K562 (cell line): ENCODE data around the gene PAQR8. TPM values are rescaled to one million over a fixed set of nuclear protein-coding genes. Genes with fewer than 3 reads are reported as not detected.
A peak's percentile ranks its signal among the peaks of the same experiment; 100 is the strongest.

Source experiments
- BCOR ChIP-seq: fragments of 450-650 bp; IDR thresholded peaks from 2 replicates; pipeline ENCODE4 v1.6.1; 2016
- BRD9 ChIP-seq: fragments of 450-650 bp; IDR thresholded peaks from 2 replicates; pipeline ENCODE4 v1.6.1; 2018; ENCODE audit warnings: low read depth; ENCODE audit not compliant: partially characterized antibody
- FOXJ3 ChIP-seq: sonication (generic); formaldehyde crosslinking; IDR thresholded peaks from 2 replicates; pipeline ENCODE4 v1.4.0; 2020; ENCODE audit warnings: mild to moderate bottlenecking, missing genetic modification reagents
- FOXK2 ChIP-seq, 2 experiments: fragments of 450-650 bp; IDR thresholded peaks in 1 of 2; conservative IDR thresholded peaks in 1 of 2; 2 replicates each; pipeline ENCODE4 v1.6.1; 2016; ENCODE audit warnings: low read depth in 2 of 2, mild to moderate bottlenecking in 1 of 2
- KDM1A ChIP-seq, 2 experiments: fragments of 450-650 bp; IDR thresholded peaks; 2 replicates each; pipeline ENCODE4 v1.6.1; 2016; ENCODE audit warnings: mild to moderate bottlenecking in 2 of 2
- MLLT1 ChIP-seq, 2 experiments: fragments of 450-650 bp; IDR thresholded peaks; 2 replicates each; pipeline ENCODE4 v1.6.1; 2016
- OTX1 ChIP-seq: fragments of 450-650 bp; formaldehyde crosslinking; IDR thresholded peaks from 2 replicates; pipeline ENCODE4 v1.4.0; 2022; ENCODE audit warnings: mild to moderate bottlenecking
- PHB2 ChIP-seq: fragments of 450-650 bp; IDR thresholded peaks from 2 replicates; pipeline ENCODE4 v1.6.1; 2017; ENCODE audit warnings: low read depth
- PKNOX1 ChIP-seq: fragments of 450-650 bp; IDR thresholded peaks from 2 replicates; pipeline ENCODE4 v1.6.1; 2016
- SPI1 ChIP-seq: IDR thresholded peaks from 2 replicates; pipeline ENCODE4 v1.6.1; 2011; ENCODE audit warnings: low read depth, low read length, control low read depth, borderline replicate concordance
- SRSF9 ChIP-seq: fragments of 200-400 bp; formaldehyde crosslinking; IDR thresholded peaks from 2 replicates; pipeline ENCODE4 v1.6.1; 2017; ENCODE audit warnings: low read depth, low read length, borderline replicate concordance
- TEAD4 ChIP-seq, 2 experiments: sonication (generic) in 1 of 2; formaldehyde crosslinking in 1 of 2; IDR thresholded peaks; 2 replicates each; pipeline versions ENCODE4 v1.6.1 to v1.8.0; 2012 to 2022; ENCODE audit warnings: borderline replicate concordance in 1 of 2, inconsistent platforms in 1 of 2, low read length in 1 of 2, mild to moderate bottlenecking in 1 of 2, missing genetic modification reagents in 1 of 2
- ZC3H4 ChIP-seq: sonication (generic); formaldehyde crosslinking; IDR thresholded peaks from 2 replicates; pipeline ENCODE4 v1.9.0; 2021; ENCODE audit warnings: missing genetic modification reagents, borderline replicate concordance
- ZNF174 ChIP-seq: fragments of 250-450 bp; sonication (Bioruptor Pico); IDR thresholded peaks from 2 replicates; pipeline ENCODE4 v1.4.0; 2020; ENCODE audit warnings: mild to moderate bottlenecking
- polyA plus RNA-seq, 8 experiments: library from polyadenylated mRNA; depleted of rRNA in 4 of 8; stranded (reverse) in 5 of 8; unstranded in 3 of 8; fragments of >200 nt; fragmentation: Nextera tagmentation in 2 of 8; fragmentation: Illumina TruSeq in 1 of 8; extraction: Ambion mirVana in 2 of 8; extraction: Trizol in 1 of 8; gene quantifications; 2 replicates each; pipeline versions ENCODE4 v1.2.1 to v1.2.3, GENCODE V29; 2011 to 2014; ENCODE audit warnings: inconsistent platforms in 1 of 8, missing spikeins in 1 of 8
- total RNA-seq, 7 experiments: library from RNA; depleted of rRNA in 6 of 7; stranded (reverse); fragments of >200 nt in 6 of 7; fragmentation: Illumina TruSeq in 2 of 7; extraction: Trizol in 2 of 7; gene quantifications; 2 replicates each; pipeline versions ENCODE4 v1.2.1 to v1.2.3, GENCODE V29; 2011 to 2021; ENCODE audit warnings: low replicate concordance in 1 of 7
- TF ChIP-seq, protein P1 (sequence below): fragments of 450-650 bp; IDR thresholded peaks from 2 replicates; pipeline ENCODE4 v1.6.1; 2016; ENCODE audit warnings: low read depth
- TF ChIP-seq, protein P2 (sequence below): sonication (generic); formaldehyde crosslinking; IDR thresholded peaks from 2 replicates; pipeline ENCODE4 v1.8.0; 2022; ENCODE audit warnings: missing genetic modification reagents, mild to moderate bottlenecking, moderate library complexity, borderline replicate concordance

PAQR8 gene
- total and polyA plus RNA-seq, 9 of the 15 experiments (the other 6 are each of a cell fraction or from before 2014, with no cell fraction given): 1.4 to 10.2 (median 3.5) TPM

- 0 out of 4 replicates have a peak, but pooled peaks of 1 of the 2 experiments have one; percentile 13 for TF ChIP-seq FOXK2 (conservative IDR thresholded peaks at IDR 0.05 in 1 of 2, IDR thresholded peaks at IDR 0.05 in 1 of 2; ENCODE audit: low read depth in 2 of 2)
- TF ChIP-seq KDM1A (IDR thresholded peaks at IDR 0.05): peak; percentile 15 to 32; a peak in 1 of 4 replicates
- TF ChIP-seq TEAD4 (IDR thresholded peaks at IDR 0.05; ENCODE audit: low read length): no peak
- TF ChIP-seq TEAD4 (CRISPR knock-in tag; IDR thresholded peaks at IDR 0.05; ENCODE audit: borderline replicate concordance): no peak
- TF ChIP-seq, protein P1, sequence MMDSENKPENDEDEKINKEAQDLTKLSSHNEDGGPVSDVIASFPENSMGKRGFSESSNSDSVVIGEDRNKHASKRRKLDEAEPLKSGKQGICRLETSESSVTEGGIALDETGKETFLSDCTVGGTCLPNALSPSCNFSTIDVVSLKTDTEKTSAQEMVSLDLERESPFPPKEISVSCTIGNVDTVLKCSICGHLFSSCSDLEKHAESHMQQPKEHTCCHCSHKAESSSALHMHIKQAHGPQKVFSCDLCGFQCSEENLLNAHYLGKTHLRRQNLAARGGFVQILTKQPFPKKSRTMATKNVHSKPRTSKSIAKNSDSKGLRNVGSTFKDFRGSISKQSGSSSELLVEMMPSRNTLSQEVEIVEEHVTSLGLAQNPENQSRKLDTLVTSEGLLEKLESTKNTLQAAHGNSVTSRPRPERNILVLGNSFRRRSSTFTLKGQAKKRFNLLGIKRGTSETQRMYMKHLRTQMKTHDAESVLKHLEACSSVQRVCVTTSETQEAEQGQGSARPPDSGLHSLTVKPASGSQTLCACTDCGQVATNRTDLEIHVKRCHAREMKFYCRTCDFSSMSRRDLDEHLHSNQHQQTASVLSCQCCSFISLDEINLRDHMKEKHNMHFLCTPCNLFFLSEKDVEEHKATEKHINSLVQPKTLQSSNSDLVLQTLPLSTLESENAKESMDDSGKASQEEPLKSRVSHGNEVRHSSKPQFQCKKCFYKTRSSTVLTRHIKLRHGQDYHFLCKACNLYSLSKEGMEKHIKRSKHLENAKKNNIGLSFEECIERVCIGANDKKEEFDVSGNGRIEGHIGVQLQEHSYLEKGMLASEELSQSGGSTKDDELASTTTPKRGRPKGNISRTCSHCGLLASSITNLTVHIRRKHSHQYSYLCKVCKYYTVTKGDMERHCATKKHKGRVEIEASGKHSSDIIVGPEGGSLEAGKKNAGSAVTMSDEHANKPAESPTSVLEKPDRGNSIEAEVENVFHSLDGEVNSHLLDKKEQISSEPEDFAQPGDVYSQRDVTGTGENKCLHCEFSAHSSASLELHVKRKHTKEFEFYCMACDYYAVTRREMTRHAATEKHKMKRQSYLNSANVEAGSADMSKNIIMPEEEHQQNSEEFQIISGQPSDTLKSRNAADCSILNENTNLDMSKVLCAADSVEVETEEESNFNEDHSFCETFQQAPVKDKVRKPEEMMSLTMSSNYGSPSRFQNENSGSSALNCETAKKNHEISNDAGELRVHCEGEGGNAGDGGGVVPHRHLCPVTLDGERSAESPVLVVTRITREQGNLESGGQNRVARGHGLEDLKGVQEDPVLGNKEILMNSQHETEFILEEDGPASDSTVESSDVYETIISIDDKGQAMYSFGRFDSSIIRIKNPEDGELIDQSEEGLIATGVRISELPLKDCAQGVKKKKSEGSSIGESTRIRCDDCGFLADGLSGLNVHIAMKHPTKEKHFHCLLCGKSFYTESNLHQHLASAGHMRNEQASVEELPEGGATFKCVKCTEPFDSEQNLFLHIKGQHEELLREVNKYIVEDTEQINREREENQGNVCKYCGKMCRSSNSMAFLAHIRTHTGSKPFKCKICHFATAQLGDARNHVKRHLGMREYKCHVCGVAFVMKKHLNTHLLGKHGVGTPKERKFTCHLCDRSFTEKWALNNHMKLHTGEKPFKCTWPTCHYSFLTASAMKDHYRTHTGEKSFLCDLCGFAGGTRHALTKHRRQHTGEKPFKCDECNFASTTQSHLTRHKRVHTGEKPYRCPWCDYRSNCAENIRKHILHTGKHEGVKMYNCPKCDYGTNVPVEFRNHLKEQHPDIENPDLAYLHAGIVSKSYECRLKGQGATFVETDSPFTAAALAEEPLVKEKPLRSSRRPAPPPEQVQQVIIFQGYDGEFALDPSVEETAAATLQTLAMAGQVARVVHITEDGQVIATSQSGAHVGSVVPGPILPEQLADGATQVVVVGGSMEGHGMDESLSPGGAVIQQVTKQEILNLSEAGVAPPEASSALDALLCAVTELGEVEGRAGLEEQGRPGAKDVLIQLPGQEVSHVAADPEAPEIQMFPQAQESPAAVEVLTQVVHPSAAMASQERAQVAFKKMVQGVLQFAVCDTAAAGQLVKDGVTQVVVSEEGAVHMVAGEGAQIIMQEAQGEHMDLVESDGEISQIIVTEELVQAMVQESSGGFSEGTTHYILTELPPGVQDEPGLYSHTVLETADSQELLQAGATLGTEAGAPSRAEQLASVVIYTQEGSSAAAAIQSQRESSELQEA: 0 out of 2 replicates have a peak, but pooled peaks have one; percentile 52
- no peak for TF ChIP-seq SRSF9
- TF ChIP-seq, protein P2, sequence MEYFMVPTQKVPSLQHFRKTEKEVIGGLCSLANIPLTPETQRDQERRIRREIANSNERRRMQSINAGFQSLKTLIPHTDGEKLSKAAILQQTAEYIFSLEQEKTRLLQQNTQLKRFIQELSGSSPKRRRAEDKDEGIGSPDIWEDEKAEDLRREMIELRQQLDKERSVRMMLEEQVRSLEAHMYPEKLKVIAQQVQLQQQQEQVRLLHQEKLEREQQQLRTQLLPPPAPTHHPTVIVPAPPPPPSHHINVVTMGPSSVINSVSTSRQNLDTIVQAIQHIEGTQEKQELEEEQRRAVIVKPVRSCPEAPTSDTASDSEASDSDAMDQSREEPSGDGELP (CRISPR knock-in tag): no peak
- TF ChIP-seq BRD9: peak; percentile 54
- peak; percentile 77; the same call in 1 of the 2 replicates for TF ChIP-seq SPI1
- TF ChIP-seq BCOR: 0 out of 2 replicates have a peak, but pooled peaks have one; percentile 27
- TF ChIP-seq OTX1 (CRISPR knock-in tag): peak; percentile 66; the same call in 1 of the 2 replicates
- peak; percentile 50; the same call in 1 of the 2 replicates for TF ChIP-seq PHB2
- no peak for TF ChIP-seq FOXJ3 (CRISPR knock-in tag)
- peak; percentile 83; the same call in 1 of the 2 replicates for TF ChIP-seq ZC3H4 (CRISPR knock-in tag)
- no peak for TF ChIP-seq ZNF174
- peak in 1 of 2 experiments; percentile 26; a peak in 2 of 4 replicates for TF ChIP-seq MLLT1 (IDR thresholded peaks at IDR 0.05)
- TF ChIP-seq PKNOX1: peak; percentile 11; the same call in 1 of the 2 replicates
Observed at GRCh38 chr6:52420668-52421358, 58.9 kb downstream of the PAQR8 start (continued).
